DND-41 (cell line): ENCODE measurements around the gene SYNE1.

ENCODE experiments used
- ATAC-seq: fragments of 200-7000 bp; cut with Tn5 transposase; 3 replicates; pipeline ENCODE4 v1.9.1; 2021; ENCODE audit warnings: low read depth; ENCODE audit not compliant: insufficient read depth
- DNase-seq: peaks from one replicate; pipeline ENCODE4 v3.0.0-alpha.2; 2020
- H2AFZ ChIP-seq: 2 replicates; pipeline ENCODE4 v1.6.0; 2012; ENCODE audit warnings: low read depth, low read length
- H3K27ac ChIP-seq: 2 replicates; pipeline ENCODE4 v1.5.1; 2012; ENCODE audit warnings: low read length, inconsistent platforms
- H3K27me3 ChIP-seq: fragments of 200-600 bp; sonication (generic); 2 replicates; pipeline ENCODE4 v1.6.0; 2012; ENCODE audit warnings: low read length, mild to moderate bottlenecking, inconsistent platforms; ENCODE audit not compliant: insufficient read depth, poor library complexity
- H3K36me3 ChIP-seq: 2 replicates; pipeline ENCODE4 v1.5.1; 2012; ENCODE audit warnings: low read length, inconsistent platforms; ENCODE audit not compliant: insufficient read depth
- H3K4me1 ChIP-seq: 2 replicates; pipeline ENCODE4 v1.5.1; 2012; ENCODE audit warnings: mild to moderate bottlenecking, low read length; ENCODE audit not compliant: insufficient read depth
- H3K4me2 ChIP-seq: 2 replicates; pipeline ENCODE4 v1.6.0; 2012; ENCODE audit warnings: mild to moderate bottlenecking, moderate library complexity, low read length, inconsistent platforms; ENCODE audit not compliant: insufficient read depth
- H3K4me3 ChIP-seq, 2 experiments: fragments of 200-600 bp in 1 of 2; shearing (Covaris generic) in 1 of 2; 2 replicates each; pipeline ENCODE4 v1.5.1; 2012 to 2016; ENCODE audit warnings: inconsistent platforms in 2 of 2, low read length in 2 of 2, mild to moderate bottlenecking in 2 of 2, low read depth in 1 of 2, moderate library complexity in 1 of 2
- H3K79me2 ChIP-seq: 2 replicates; pipeline ENCODE4 v1.6.0; 2012; ENCODE audit warnings: low read length, inconsistent platforms; ENCODE audit not compliant: insufficient read depth
- H3K9ac ChIP-seq: 2 replicates; pipeline ENCODE4 v1.6.0; 2012; ENCODE audit warnings: low read depth, mild to moderate bottlenecking, inconsistent platforms, low read length, moderate library complexity
- H3K9me3 ChIP-seq: 2 replicates; pipeline ENCODE4 v1.5.1; 2012; ENCODE audit warnings: low read length, moderate library complexity, mild to moderate bottlenecking, inconsistent platforms; ENCODE audit not compliant: insufficient read depth, severe bottlenecking
- H4K20me1 ChIP-seq: 2 replicates; pipeline ENCODE4 v1.6.0; 2012; ENCODE audit warnings: low read length; ENCODE audit not compliant: insufficient read depth
- EZH2 ChIP-seq: IDR thresholded peaks from 3 replicates; pipeline ENCODE4 v1.6.1; 2012; ENCODE audit warnings: borderline replicate concordance, low read depth, mild to moderate bottlenecking, moderate library complexity, low read length, inconsistent platforms; ENCODE audit not compliant: severe bottlenecking
- TF ChIP-seq, protein P1 (sequence below): IDR thresholded peaks from 2 replicates; pipeline ENCODE4 v1.5.1; 2012; ENCODE audit warnings: borderline replicate concordance, low read length, moderate library complexity, mild to moderate bottlenecking; ENCODE audit not compliant: poor library complexity, severe bottlenecking; ENCODE audit errors: extremely low read depth

Gene SYNE1

GRCh38 chr6:152170702-152171667 lies 466.2 kb downstream of the SYNE1 start:
- H3K27me3 ChIP-seq: no peaks in the 10 kb centered on the region
- no peaks in the 10 kb centered on the region for H3K79me2 ChIP-seq
- peaks cover 14% of the 10 kb centered on the region; the same call in 1 of the 2 replicates for H3K36me3 ChIP-seq
- H4K20me1 ChIP-seq: no peaks in the 10 kb centered on the region
- no peaks in the 10 kb centered on the region for H3K9me3 ChIP-seq
- no peak overlapping the region for H2AFZ ChIP-seq
- no peak overlapping the region for H3K27ac ChIP-seq
- TF ChIP-seq EZH2: no peak
- TF ChIP-seq, protein P1, sequence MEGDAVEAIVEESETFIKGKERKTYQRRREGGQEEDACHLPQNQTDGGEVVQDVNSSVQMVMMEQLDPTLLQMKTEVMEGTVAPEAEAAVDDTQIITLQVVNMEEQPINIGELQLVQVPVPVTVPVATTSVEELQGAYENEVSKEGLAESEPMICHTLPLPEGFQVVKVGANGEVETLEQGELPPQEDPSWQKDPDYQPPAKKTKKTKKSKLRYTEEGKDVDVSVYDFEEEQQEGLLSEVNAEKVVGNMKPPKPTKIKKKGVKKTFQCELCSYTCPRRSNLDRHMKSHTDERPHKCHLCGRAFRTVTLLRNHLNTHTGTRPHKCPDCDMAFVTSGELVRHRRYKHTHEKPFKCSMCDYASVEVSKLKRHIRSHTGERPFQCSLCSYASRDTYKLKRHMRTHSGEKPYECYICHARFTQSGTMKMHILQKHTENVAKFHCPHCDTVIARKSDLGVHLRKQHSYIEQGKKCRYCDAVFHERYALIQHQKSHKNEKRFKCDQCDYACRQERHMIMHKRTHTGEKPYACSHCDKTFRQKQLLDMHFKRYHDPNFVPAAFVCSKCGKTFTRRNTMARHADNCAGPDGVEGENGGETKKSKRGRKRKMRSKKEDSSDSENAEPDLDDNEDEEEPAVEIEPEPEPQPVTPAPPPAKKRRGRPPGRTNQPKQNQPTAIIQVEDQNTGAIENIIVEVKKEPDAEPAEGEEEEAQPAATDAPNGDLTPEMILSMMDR: no peak
- H3K4me3 ChIP-seq: no peak overlapping the region
- H3K9ac ChIP-seq: no peak overlapping the region
- H3K4me1 ChIP-seq: no peaks in the 10 kb centered on the region
- no peak overlapping the region for H3K4me2 ChIP-seq
- DNase-seq (no peak), ATAC-seq (no peak)

DNA sequence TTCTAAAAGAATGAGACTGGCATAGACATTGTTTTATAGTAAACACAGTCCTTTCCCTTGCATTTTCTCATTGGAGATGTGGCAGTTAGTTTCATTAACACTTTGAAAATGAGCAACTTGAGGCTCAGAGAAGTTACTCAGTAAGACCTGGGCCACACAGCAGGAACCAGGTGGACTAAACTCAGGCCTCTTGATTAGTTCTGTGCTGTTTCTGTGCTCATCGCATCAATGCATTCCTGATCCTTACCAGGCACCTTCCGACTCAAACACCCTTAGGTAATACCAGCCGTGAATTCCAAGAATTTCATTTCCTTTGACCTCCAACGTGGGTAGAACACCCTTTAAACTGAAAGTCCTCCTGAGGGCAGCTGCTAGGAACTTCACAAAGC lies 466.9 kb downstream of the SYNE1 start:
- DNase-seq (no peak), ATAC-seq (no peak)
- Histone ChIP-seq H4K20me1 (no peaks in the 10 kb centered on the region), H3K27ac (no peak overlapping the region), H3K9ac (no peak overlapping the region), H3K4me1 (no peaks in the 10 kb centered on the region), H3K36me3 (peaks cover 9% of the 10 kb centered on the region; the same call in 1 of the 2 replicates), H2AFZ (no peak overlapping the region), H3K79me2 (no peaks in the 10 kb centered on the region), H3K9me3 (no peaks in the 10 kb centered on the region), H3K4me3 (no peak overlapping the region), H3K4me2 (no peak overlapping the region), H3K27me3 (no peaks in the 10 kb centered on the region)
- no peak for TF ChIP-seq EZH2
- TF ChIP-seq, protein P1: no peak

GRCh38 chr6:152167641-152168603 lies 469.2 kb downstream of the SYNE1 start:
- Histone ChIP-seq H3K9me3 (no peaks in the 10 kb centered on the region), H3K4me2 (no peak overlapping the region), H3K36me3 (peaks cover 8% of the 10 kb centered on the region; the same call in 1 of the 2 replicates), H3K9ac (no peak overlapping the region), H3K27ac (no peak overlapping the region), H3K79me2 (no peaks in the 10 kb centered on the region), H3K27me3 (no peaks in the 10 kb centered on the region), H2AFZ (no peak overlapping the region), H3K4me1 (no peaks in the 10 kb centered on the region), H4K20me1 (no peaks in the 10 kb centered on the region), H3K4me3 (no peak overlapping the region)
- DNase-seq: no peak
- TF ChIP-seq, protein P1: no peak
- no peak for TF ChIP-seq EZH2
- no peak for ATAC-seq
